Ascending aorta (tissue), 2 donors: ENCODE results near the gene HINT2. TPM values are rescaled to one million over a fixed set of nuclear protein-coding genes. Genes with fewer than 3 reads are reported as not detected.

Source experiments
- DNase-seq, 2 donors: peaks; one replicate each; pipeline ENCODE4 v3.0.0-alpha.2; 2019; ENCODE audit warnings: low spot score in 2 of 2
- H3K27ac ChIP-seq, 2 donors: fragments of 200-600 bp; sonication (generic); one replicate each; pipeline ENCODE4 v1.5.1; 2016 to 2017; ENCODE audit warnings: mild to moderate bottlenecking in 1 of 2
- H3K27me3 ChIP-seq: fragments of 200-600 bp; sonication (generic); one replicate; pipeline ENCODE4 v1.5.1; 2017
- H3K36me3 ChIP-seq, 2 donors: fragments of 200-600 bp; sonication (generic); one replicate each; pipeline ENCODE4 v1.5.1; 2016
- H3K4me1 ChIP-seq, 2 donors: fragments of 200-600 bp; sonication (generic); one replicate each; pipeline ENCODE4 v1.5.1; 2016 to 2017; ENCODE audit warnings: mild to moderate bottlenecking in 1 of 2
- H3K4me3 ChIP-seq, 2 donors: fragments of 200-600 bp; sonication (generic); one replicate each; pipeline ENCODE4 v1.5.1; 2016 to 2017; ENCODE audit warnings: mild to moderate bottlenecking in 1 of 2
- H3K9me3 ChIP-seq, 2 donors: fragments of 200-600 bp; sonication (generic); one replicate each; pipeline ENCODE4 v1.5.1; 2016
- intact Hi-C: fragments of 100-400 bp; cut with DNase I; formaldehyde crosslinking; loops from one replicate; pipeline ENCODE4 v1.15.1; 2023
- total RNA-seq: library from RNA; depleted of rRNA; stranded (reverse); fragments of >200 nt; gene quantifications from one replicate; pipeline ENCODE4 v1.1.0, GENCODE V29; 2016
- TF ChIP-seq, protein P1 (sequence below), 3 experiments: fragments of 200-600 bp in 2 of 3; fragments of 450-650 bp in 1 of 3; sonication (generic) in 2 of 3; IDR thresholded peaks; one replicate each; pipeline ENCODE4 v1.5.1; 2016 to 2019; ENCODE audit warnings: antibody characterized with exemption in 3 of 3, mild to moderate bottlenecking in 1 of 3, moderate library complexity in 1 of 3

Gene HINT2
- total RNA-seq, 1 donor from 2014 or later, result 21.6 TPM

DNA sequence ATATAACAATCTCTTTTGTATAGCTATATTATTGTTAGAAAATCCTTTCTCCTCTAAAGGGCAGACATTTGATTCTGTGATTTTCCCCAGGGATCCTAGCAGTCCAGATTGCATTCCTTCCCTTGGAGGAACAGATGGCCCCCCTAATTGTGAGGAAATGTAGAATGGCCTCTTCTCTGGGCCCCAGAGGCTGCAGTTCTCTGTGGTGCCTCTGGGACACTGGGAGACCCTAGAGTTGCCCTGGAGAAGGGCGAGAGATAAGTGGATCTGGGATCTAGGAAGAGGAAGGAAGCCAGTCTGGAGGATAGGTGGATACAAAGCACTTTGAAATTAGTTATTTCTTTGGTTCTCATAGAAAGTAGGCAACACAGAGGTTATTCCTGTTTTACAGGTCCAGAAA lies 1.9 kb upstream of the HINT2 start:
- no peak for DNase-seq
- Histone ChIP-seq H3K4me1 (peaks cover 8 to 18% of the 10 kb centered on the region in 2 donors), H3K27me3 (no peaks in the 10 kb centered on the region), H3K9me3 (no peaks in the 10 kb centered on the region), H3K36me3 (no peaks in the 10 kb centered on the region), H3K27ac (no peak overlapping the region), H3K4me3 (no peak overlapping the region)
- TF ChIP-seq, protein P1, sequence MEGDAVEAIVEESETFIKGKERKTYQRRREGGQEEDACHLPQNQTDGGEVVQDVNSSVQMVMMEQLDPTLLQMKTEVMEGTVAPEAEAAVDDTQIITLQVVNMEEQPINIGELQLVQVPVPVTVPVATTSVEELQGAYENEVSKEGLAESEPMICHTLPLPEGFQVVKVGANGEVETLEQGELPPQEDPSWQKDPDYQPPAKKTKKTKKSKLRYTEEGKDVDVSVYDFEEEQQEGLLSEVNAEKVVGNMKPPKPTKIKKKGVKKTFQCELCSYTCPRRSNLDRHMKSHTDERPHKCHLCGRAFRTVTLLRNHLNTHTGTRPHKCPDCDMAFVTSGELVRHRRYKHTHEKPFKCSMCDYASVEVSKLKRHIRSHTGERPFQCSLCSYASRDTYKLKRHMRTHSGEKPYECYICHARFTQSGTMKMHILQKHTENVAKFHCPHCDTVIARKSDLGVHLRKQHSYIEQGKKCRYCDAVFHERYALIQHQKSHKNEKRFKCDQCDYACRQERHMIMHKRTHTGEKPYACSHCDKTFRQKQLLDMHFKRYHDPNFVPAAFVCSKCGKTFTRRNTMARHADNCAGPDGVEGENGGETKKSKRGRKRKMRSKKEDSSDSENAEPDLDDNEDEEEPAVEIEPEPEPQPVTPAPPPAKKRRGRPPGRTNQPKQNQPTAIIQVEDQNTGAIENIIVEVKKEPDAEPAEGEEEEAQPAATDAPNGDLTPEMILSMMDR (IDR thresholded peaks at IDR 0.05), result no peak
- intact Hi-C loops, result loop anchor here (10.0 kb wide), 1 partner anchor 218 kb away; the partner anchor contains the start of gene RECK

DNA sequence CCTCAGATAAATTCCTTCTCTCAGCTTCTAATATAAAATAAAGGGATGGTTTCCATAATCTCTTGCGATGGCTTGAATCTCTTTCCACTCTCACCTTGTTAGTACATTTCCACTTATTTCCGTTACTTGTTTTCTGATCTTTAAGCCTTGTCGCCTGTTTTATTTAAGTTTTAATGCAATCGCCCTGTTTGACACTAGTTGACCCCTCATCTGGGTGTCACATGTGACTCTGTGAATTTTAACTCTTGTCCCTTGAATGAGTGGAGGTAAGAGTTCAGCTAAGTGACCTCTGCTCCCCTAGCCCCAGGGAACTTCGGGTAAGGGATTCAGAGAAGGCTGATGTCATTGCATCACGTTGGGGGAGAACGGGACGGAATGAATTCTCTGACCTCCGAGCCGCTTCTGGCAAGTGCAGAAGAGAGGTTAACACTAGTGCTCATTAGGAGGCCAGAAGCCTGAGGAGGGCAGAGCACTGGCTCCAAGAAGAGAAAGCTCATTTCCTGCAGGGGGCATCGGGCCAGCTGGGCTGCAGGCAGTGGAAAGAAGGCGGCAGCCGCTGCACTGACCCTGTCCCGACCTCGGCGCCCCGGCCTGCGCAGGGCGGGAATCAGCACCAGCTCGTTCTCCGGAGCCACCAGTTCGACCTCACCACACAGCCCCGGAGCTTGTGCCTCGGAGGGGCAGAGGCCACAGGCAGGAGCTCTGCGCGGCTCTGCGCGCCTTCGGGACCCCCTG lies 569 bp downstream of the HINT2 start:
- Histone ChIP-seq H3K36me3 (peaks cover 0 to 8% of the 10 kb centered on the region in 2 donors), H3K4me1 (peaks cover 8 to 27% of the 10 kb centered on the region in 2 donors), H3K4me3 (peak overlapping the region; percentile 89 to 90), H3K9me3 (no peaks in the 10 kb centered on the region), H3K27me3 (no peaks in the 10 kb centered on the region), H3K27ac (peak overlapping the region; percentile 92 to 96)
- TF ChIP-seq, protein P1 (IDR thresholded peaks at IDR 0.05), result peak; percentile 6 to 27 (median 7)
- peak in 1 of 2 donors; percentile 84 for DNase-seq
- intact Hi-C loops, result loop anchor here (2.0 to 10.0 kb wide), 5 partner anchors 31 to 221 kb away; partner anchors contain the start of genes CCDC107, GBA2, RECK and RGP1

DNA sequence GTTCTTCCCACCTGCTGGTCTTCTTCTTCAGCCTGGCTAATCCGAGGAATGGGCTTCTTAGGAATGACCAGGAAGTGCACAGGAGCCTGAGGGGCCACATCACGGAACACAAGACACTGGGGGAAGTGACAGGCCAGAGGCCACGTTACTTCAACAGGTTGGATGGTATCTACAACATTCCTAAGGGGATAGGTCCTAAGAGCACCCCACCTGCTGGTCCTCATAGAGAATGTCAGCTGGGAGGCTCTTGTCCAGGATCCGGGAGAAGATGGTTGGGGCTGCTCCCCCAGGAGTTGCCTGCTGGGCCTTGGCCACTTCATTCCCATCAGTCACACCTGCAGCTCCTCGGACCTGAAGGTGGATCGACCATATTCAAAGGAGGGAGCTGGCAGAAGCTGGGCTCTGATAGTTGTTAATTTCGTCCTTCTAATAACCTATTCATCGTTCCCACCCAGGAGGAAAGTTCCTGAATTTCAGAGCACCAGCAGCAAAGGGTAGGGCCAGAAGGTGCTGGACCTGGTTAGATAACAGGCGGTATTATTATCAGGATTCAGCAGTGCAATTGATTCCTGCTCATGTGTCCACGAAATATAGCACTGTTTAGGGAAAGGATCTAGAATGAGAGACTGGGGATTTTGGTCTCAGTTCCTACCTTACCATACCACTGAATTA lies 1.3 kb downstream of the HINT2 start:
- H3K27ac ChIP-seq, result peak overlapping the region; percentile 92 to 96
- H3K36me3 ChIP-seq, result peaks cover under 1 to 15% of the 10 kb centered on the region in 2 donors
- H3K27me3 ChIP-seq, result no peaks in the 10 kb centered on the region
- intact Hi-C loops, result loop anchor here (2.0 to 10.0 kb wide), 5 partner anchors 31 to 221 kb away; partner anchors contain the start of genes CCDC107, GBA2, RECK and RGP1
- TF ChIP-seq, protein P1 (IDR thresholded peaks at IDR 0.05), result no peak
- no peaks in the 10 kb centered on the region for H3K9me3 ChIP-seq
- peak overlapping the region in 1 of 2 donors; percentile 89 for H3K4me3 ChIP-seq
- peaks cover 8 to 27% of the 10 kb centered on the region in 2 donors for H3K4me1 ChIP-seq
- DNase-seq, result peak in 1 of 2 donors; percentile 61

DNA sequence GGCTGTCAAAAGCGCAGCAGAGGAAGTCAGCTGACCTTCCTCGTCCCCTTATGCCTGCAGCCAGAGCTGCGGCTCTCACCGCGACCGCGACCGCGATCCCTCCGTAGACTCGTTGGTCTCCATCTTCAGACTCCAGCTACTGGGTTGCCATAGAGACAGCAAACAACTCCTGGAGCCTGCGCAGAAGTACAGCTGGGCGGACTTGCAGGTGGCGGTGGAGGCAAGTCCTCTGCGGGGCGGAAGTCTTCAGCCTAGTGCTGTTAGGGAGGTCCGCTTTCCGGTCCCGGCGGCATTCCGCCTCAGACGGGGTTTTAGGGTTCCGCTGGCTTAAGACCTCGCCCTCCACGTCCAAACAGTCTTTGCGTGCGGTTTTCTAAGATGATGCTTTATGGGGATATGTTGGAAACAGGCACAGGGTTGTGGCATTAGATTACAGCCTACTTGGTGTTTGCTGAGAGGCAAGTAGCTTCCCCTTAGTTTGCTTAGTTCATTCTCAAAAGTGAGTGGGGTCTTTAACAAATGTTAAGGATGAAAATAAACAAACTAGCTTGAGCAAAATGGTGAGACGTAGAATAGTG lies 2.7 kb downstream of the HINT2 start, which contains the start of gene SPAG8:
SPAG8 (minus strand) TSS at position 238 of the 578 bp plus-strand sequence; CDS start at position 123, 115 bp downstream.
- Histone ChIP-seq H3K4me1 (peaks cover 8 to 27% of the 10 kb centered on the region in 2 donors), H3K9me3 (no peaks in the 10 kb centered on the region), H3K4me3 (peak within 1 kb of the TSS; percentile 56 to 63), H3K27ac (peak within 1 kb of the TSS; percentile 92 to 96), H3K27me3 (no peaks in the 10 kb centered on the region), H3K36me3 (peaks cover 15 to 27% of the 10 kb centered on the region in 2 donors)
- peak; percentile 90 to 98 for DNase-seq
- intact Hi-C loops, result loop anchor here (1.0 to 10.0 kb wide), 3 partner anchors 19 to 223 kb away; partner anchors contain the start of genes CCDC107, RECK and RMRP
- TF ChIP-seq, protein P1 (IDR thresholded peaks at IDR 0.05), result no peak

DNA sequence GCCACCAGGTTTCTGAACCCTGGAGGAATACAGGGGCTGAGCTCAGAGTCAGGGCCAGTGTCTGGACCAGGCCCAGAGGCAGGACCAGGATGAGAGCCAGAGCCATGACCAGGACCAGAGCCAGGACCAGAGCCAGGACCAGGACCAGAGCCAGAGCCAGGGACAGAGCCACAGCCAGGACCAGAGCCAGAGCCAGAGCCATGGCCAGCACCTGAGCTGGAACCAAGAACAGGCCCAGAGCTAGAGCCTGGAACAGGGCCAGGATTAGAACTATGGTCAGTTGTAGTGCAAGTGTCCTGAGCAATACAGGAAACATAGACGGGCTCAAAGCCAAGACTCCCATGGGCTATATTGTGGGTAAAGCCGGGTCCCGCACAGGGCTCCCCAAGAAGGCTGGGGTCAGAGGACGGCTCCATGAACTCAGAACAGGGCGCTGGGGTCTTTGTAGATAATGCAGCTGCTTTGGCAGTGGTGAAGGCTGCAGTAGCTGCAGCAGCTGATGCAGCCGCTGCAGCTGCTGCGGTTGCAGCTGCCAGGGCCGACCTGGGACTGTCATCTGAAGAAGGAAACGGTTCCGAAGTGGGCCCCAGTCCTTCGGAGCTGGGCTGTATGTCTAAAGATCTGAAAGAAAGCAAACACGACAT lies 3.3 kb downstream of the HINT2 start:
- H3K9me3 ChIP-seq, result no peaks in the 10 kb centered on the region
- H3K27me3 ChIP-seq, result no peaks in the 10 kb centered on the region
- H3K4me1 ChIP-seq, result peaks cover 8 to 27% of the 10 kb centered on the region in 2 donors
- peak overlapping the region; percentile 84 to 92 for H3K27ac ChIP-seq
- H3K4me3 ChIP-seq, result peak overlapping the region; percentile 56 to 63
- TF ChIP-seq, protein P1 (IDR thresholded peaks at IDR 0.05), result no peak
- intact Hi-C loops, result loop anchor here (1.0 to 10.0 kb wide), 3 partner anchors 18 to 223 kb away; partner anchors contain the start of genes CCDC107, RECK and RMRP
- DNase-seq, result no peak
- peaks cover 22 to 33% of the 10 kb centered on the region in 2 donors for H3K36me3 ChIP-seq
